ENCODE data around the gene CRTAC1.

DNA sequence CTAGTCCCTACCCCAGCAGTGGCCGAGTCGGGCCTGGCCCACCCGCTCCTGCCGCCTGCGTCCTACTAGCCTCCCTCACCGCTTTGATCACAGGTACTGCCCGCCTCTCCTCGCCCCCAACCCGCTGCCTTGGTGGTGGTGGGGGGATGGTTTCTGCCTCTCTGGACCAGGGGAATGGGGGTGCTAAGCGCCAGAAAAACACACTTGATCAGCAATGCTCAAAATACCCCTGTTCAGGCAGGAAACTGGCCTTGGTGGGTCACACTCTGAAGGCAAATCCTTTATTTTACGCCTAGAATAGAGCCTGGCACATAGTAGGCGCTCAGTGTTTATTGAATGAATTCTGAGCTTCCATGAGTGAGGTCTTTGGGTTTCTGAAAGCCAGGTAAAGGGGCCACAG, 1.0 kb upstream of the CRTAC1 start:
- TF ChIP-seq, protein P1, sequence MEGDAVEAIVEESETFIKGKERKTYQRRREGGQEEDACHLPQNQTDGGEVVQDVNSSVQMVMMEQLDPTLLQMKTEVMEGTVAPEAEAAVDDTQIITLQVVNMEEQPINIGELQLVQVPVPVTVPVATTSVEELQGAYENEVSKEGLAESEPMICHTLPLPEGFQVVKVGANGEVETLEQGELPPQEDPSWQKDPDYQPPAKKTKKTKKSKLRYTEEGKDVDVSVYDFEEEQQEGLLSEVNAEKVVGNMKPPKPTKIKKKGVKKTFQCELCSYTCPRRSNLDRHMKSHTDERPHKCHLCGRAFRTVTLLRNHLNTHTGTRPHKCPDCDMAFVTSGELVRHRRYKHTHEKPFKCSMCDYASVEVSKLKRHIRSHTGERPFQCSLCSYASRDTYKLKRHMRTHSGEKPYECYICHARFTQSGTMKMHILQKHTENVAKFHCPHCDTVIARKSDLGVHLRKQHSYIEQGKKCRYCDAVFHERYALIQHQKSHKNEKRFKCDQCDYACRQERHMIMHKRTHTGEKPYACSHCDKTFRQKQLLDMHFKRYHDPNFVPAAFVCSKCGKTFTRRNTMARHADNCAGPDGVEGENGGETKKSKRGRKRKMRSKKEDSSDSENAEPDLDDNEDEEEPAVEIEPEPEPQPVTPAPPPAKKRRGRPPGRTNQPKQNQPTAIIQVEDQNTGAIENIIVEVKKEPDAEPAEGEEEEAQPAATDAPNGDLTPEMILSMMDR (IDR thresholded peaks at IDR 0.05), result no peak
- no peak for TF ChIP-seq POLR2A (IDR thresholded peaks at IDR 0.05; ENCODE audit: low read depth)
- TF ChIP-seq POLR2AphosphoS5 (IDR thresholded peaks at IDR 0.05), result no peak
